GM18507 (cell line): ENCODE data around the gene CCL11.

ENCODE experiments used
- DNase-seq: peaks from one replicate; pipeline ENCODE4 v3.0.0; 2011; ENCODE audit warnings: low read depth; ENCODE audit not compliant: insufficient read length; ENCODE audit errors: extremely low spot score
- FAIRE-seq: peaks from 2 replicates; lab custom pipeline; 2011; peaks lifted over from hg19 to GRCh38; lab: Jason Lieb, UNC

Gene CCL11

GRCh38 chr17:34255381-34255732 is 30.2 kb upstream of the CCL11 start:
- DNase-seq (no peak), FAIRE-seq (no peak)

- no peak for FAIRE-seq
These were observed 29.7 kb upstream of the CCL11 start for GRCh38 chr17:34255841-34256240.

GRCh38 chr17:34257299-34257985 is 28.1 kb upstream of the CCL11 start:
- FAIRE-seq, result no peak
- DNase-seq, result no peak

More at GRCh38 chr17:34255841-34256240, 29.7 kb upstream of the CCL11 start:
- no peak for DNase-seq

GRCh38 chr17:34257986-34258326 is 27.6 kb upstream of the CCL11 start:
- FAIRE-seq, result no peak
- no peak for DNase-seq

GRCh38 chr17:34259146-34259545 is 26.4 kb upstream of the CCL11 start:
- no peak for DNase-seq
- FAIRE-seq, result no peak

- DNase-seq, result no peak
- FAIRE-seq, result no peak
These were observed 24.7 kb upstream of the CCL11 start for GRCh38 chr17:34260861-34261260.

- FAIRE-seq (no peak), DNase-seq (no peak)
These were observed 23.8 kb upstream of the CCL11 start for GRCh38 chr17:34261568-34262337.

GRCh38 chr17:34265711-34266110 is 19.8 kb upstream of the CCL11 start:
- DNase-seq (no peak), FAIRE-seq (no peak)

- DNase-seq (no peak), FAIRE-seq (no peak)
These were observed 15.6 kb upstream of the CCL11 start, which contains the start of gene CCL7 for GRCh38 chr17:34269969-34270368. Gene CCL7, plus strand, starts transcription at chr17:34270221. Its CDS starts 70 bp downstream, at chr17:34270291.

- no peak for DNase-seq
- no peak for FAIRE-seq
These were observed 9.7 kb upstream of the CCL11 start for GRCh38 chr17:34275881-34276280.

GRCh38 chr17:34276826-34277225 is 8.7 kb upstream of the CCL11 start:
- DNase-seq, result no peak
- FAIRE-seq, result no peak

- FAIRE-seq (no peak), DNase-seq (no peak)
These were observed 2.0 kb upstream of the CCL11 start for GRCh38 chr17:34283571-34283970.

GRCh38 chr17:34287875-34288274 is 2.3 kb downstream of the CCL11 start:
- DNase-seq (no peak), FAIRE-seq (no peak)

- no peak for FAIRE-seq
- DNase-seq, result no peak
These were observed 5.0 kb downstream of the CCL11 start for GRCh38 chr17:34290586-34290985.

- FAIRE-seq, result no peak
- no peak for DNase-seq
These were observed 6.3 kb downstream of the CCL11 start for GRCh38 chr17:34291721-34292348.

- no peak for FAIRE-seq
- no peak for DNase-seq
These were observed 13.5 kb downstream of the CCL11 start for GRCh38 chr17:34299027-34299426.

GRCh38 chr17:34299956-34300577 is 14.5 kb downstream of the CCL11 start:
- DNase-seq (no peak), FAIRE-seq (no peak)

- FAIRE-seq, result no peak
- DNase-seq, result no peak
These were observed 15.3 kb downstream of the CCL11 start for GRCh38 chr17:34300652-34301370.

GRCh38 chr17:34301986-34302385 is 16.4 kb downstream of the CCL11 start:
- DNase-seq, result no peak
- no peak for FAIRE-seq

- FAIRE-seq (no peak), DNase-seq (no peak)
These were observed 17.1 kb downstream of the CCL11 start for GRCh38 chr17:34302636-34303035.
